ENCODE data around the gene MORN4.
A peak's percentile ranks its signal among the peaks of the same experiment; 100 is the strongest.
"Not testable (repeated sequence)": the region's sequence is repeated elsewhere in the genome, so short reads cannot be mapped to it uniquely, and the experiment has no call there.

Gene MORN4

GRCh38 chr10:97576487-97576886 is 56.8 kb downstream of the MORN4 start:
- not testable (repeated sequence) for H3K27ac ChIP-seq; DNase-seq (ENCODE audit: low read depth, low spot score)

GRCh38 chr10:97575127-97575668 is 58.1 kb downstream of the MORN4 start:
- peak overlapping the region; percentile 44 for H3K27ac ChIP-seq
- DNase-seq (ENCODE audit: low read depth, low spot score) = no peak

GRCh38 chr10:97574374-97575126 is 58.8 kb downstream of the MORN4 start:
- peak; percentile 69 for DNase-seq (ENCODE audit: low read depth, low spot score)
- H3K27ac ChIP-seq = peak overlapping the region; percentile 44

- no peak overlapping the region for H3K27ac ChIP-seq
- no peak for DNase-seq (ENCODE audit: low read depth, low spot score)
These were observed 59.6 kb downstream of the MORN4 start for GRCh38 chr10:97573672-97574071.

- no peak for DNase-seq (ENCODE audit: low read depth, low spot score)
These were observed 60.3 kb downstream of the MORN4 start for GRCh38 chr10:97573021-97573420.

GRCh38 chr10:97572214-97572989 is 60.9 kb downstream of the MORN4 start, which contains the start of gene ANKRD2:
ANKRD2 (plus strand) TSS chr10:97572779; CDS start chr10:97572789, 10 bp downstream.
- H3K27ac ChIP-seq = peak within 1 kb of the TSS; percentile 97
- DNase-seq (ENCODE audit: low read depth, low spot score) = peak; percentile 43

More at GRCh38 chr10:97573021-97573420, 60.3 kb downstream of the MORN4 start:
- peak overlapping the region; percentile 97 for H3K27ac ChIP-seq

- peak overlapping the region; percentile 97 for H3K27ac ChIP-seq
- peak; percentile 84 for DNase-seq (ENCODE audit: low read depth, low spot score)
These were observed 61.7 kb downstream of the MORN4 start for GRCh38 chr10:97571622-97572021.

GRCh38 chr10:97570789-97571471 is 62.4 kb downstream of the MORN4 start:
- peak overlapping the region; percentile 97 for H3K27ac ChIP-seq
- no peak for DNase-seq (ENCODE audit: low read depth, low spot score)

GRCh38 chr10:97570146-97570788 is 63.0 kb downstream of the MORN4 start:
- DNase-seq (ENCODE audit: low read depth, low spot score) = no peak
- peak overlapping the region; percentile 97 for H3K27ac ChIP-seq

GRCh38 chr10:97567891-97568290 is 65.4 kb downstream of the MORN4 start:
- no peak for DNase-seq (ENCODE audit: low read depth, low spot score)
- no peak overlapping the region for H3K27ac ChIP-seq

- DNase-seq (ENCODE audit: low read depth, low spot score) = no peak
These were observed 66.8 kb downstream of the MORN4 start for GRCh38 chr10:97566336-97566996.

GRCh38 chr10:97564776-97565175 is 68.5 kb downstream of the MORN4 start:
- no peak overlapping the region for H3K27ac ChIP-seq
- no peak for DNase-seq (ENCODE audit: low read depth, low spot score)

More at GRCh38 chr10:97566336-97566996, 66.8 kb downstream of the MORN4 start:
- H3K27ac ChIP-seq = no peak overlapping the region
